Smooth muscle cell (in vitro differentiated cells): ENCODE results near the gene ADGRG6. TPM values are rescaled to one million over a fixed set of nuclear protein-coding genes. Genes with fewer than 3 reads are reported as not detected.
A peak's percentile ranks its signal among the peaks of the same experiment; 100 is the strongest.

ENCODE experiments used
- DNase-seq: peaks from one replicate; lab custom pipeline; 2025; ENCODE audit not compliant: unreplicated experiment; lab: John Stamatoyannopoulos, UW
- H2AFZ ChIP-seq: fragments of 200-600 bp; sonication (generic); 2 replicates; pipeline ENCODE4 v1.6.0; 2016; ENCODE audit warnings: antibody characterized with exemption, low read depth, mild to moderate bottlenecking
- H3F3A ChIP-seq: fragments of 200-600 bp; sonication (generic); 2 replicates; pipeline ENCODE4 v1.6.0; 2017; ENCODE audit warnings: antibody characterized with exemption, low read depth
- H3K27ac ChIP-seq: fragments of 200-600 bp; sonication (generic); 2 replicates; pipeline ENCODE4 v1.5.1; 2016; ENCODE audit warnings: low read depth, mild to moderate bottlenecking
- H3K27me3 ChIP-seq: fragments of 200-600 bp; sonication (generic); 2 replicates; pipeline ENCODE4 v1.6.1; 2016; ENCODE audit warnings: low read depth, mild to moderate bottlenecking
- H3K36me3 ChIP-seq: fragments of 200-600 bp; sonication (generic); 2 replicates; pipeline ENCODE4 v1.5.1; 2016; ENCODE audit warnings: low read depth
- H3K4me1 ChIP-seq: fragments of 200-600 bp; sonication (generic); 2 replicates; pipeline ENCODE4 v1.5.1; 2016; ENCODE audit warnings: low read depth
- H3K4me2 ChIP-seq: fragments of 200-600 bp; sonication (generic); 2 replicates; pipeline ENCODE4 v1.6.0; 2016; ENCODE audit warnings: mild to moderate bottlenecking
- H3K4me3 ChIP-seq: fragments of 200-600 bp; sonication (generic); 2 replicates; pipeline ENCODE4 v1.5.1; 2016; ENCODE audit warnings: mild to moderate bottlenecking
- H3K79me2 ChIP-seq: fragments of 200-600 bp; sonication (generic); 2 replicates; pipeline ENCODE4 v1.6.0; 2016; ENCODE audit warnings: low read depth, mild to moderate bottlenecking
- H3K9ac ChIP-seq: fragments of 200-600 bp; sonication (generic); 2 replicates; pipeline ENCODE4 v1.6.0; 2016; ENCODE audit warnings: low read depth
- H3K9me3 ChIP-seq: fragments of 200-600 bp; sonication (generic); replicated peaks from 2 replicates; pipeline ENCODE4 v1.5.1; 2016; ENCODE audit warnings: low read depth
- H4K20me1 ChIP-seq: fragments of 200-600 bp; sonication (generic); 2 replicates; pipeline ENCODE4 v1.6.0; 2016; ENCODE audit warnings: low read depth
- WGBS: methylation state at CpG from one replicate; pipeline ENCODE4 v1.1.7; 2016; ENCODE audit warnings: low lambda C conversion rate; 5-methylcytosine and 5-hydroxymethylcytosine counted together
- polyA plus RNA-seq: library from polyadenylated mRNA; unstranded; fragments of >200 nt; fragmentation: Nextera tagmentation; extraction: Ambion mirVana; gene quantifications from 2 replicates; pipeline ENCODE4 v1.2.1, GENCODE V29; 2016
- total RNA-seq: library from RNA; depleted of rRNA; stranded (reverse); fragments of >200 nt; gene quantifications from 2 replicates; pipeline ENCODE4 v1.2.3, GENCODE V29; 2014
- TF ChIP-seq, protein P1 (sequence below): fragments of 200-600 bp; sonication (generic); IDR thresholded peaks from 2 replicates; pipeline ENCODE4 v1.5.1; 2017; ENCODE audit warnings: borderline replicate concordance, mild to moderate bottlenecking, antibody characterized with exemption; ENCODE audit not compliant: insufficient read depth, poor library complexity, severe bottlenecking

The ADGRG6 gene
- total and polyA plus RNA-seq, 2 experiments from 2014 or later = 0.77 to 14.2 TPM

GRCh38 chr6:142336787-142337186 is 35.0 kb downstream of the ADGRG6 start:
- Histone ChIP-seq H3K4me1 (peaks cover under 1% of the 10 kb centered on the region), H3K79me2 (no peaks in the 10 kb centered on the region), H3F3A (no peaks in the 10 kb centered on the region), H3K27me3 (no peaks in the 10 kb centered on the region), H3K4me3 (no peak overlapping the region), H3K36me3 (no peaks in the 10 kb centered on the region), H3K9ac (no peak overlapping the region), H3K9me3 (no peaks in the 10 kb centered on the region), H3K4me2 (no peak overlapping the region), H3K27ac (no peak overlapping the region), H2AFZ (no peak overlapping the region), H4K20me1 (no peaks in the 10 kb centered on the region)
- TF ChIP-seq, protein P1, sequence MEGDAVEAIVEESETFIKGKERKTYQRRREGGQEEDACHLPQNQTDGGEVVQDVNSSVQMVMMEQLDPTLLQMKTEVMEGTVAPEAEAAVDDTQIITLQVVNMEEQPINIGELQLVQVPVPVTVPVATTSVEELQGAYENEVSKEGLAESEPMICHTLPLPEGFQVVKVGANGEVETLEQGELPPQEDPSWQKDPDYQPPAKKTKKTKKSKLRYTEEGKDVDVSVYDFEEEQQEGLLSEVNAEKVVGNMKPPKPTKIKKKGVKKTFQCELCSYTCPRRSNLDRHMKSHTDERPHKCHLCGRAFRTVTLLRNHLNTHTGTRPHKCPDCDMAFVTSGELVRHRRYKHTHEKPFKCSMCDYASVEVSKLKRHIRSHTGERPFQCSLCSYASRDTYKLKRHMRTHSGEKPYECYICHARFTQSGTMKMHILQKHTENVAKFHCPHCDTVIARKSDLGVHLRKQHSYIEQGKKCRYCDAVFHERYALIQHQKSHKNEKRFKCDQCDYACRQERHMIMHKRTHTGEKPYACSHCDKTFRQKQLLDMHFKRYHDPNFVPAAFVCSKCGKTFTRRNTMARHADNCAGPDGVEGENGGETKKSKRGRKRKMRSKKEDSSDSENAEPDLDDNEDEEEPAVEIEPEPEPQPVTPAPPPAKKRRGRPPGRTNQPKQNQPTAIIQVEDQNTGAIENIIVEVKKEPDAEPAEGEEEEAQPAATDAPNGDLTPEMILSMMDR = no peak
- 94% methylated on average over 3 of the region's 3 CpGs for WGBS
- no peak for DNase-seq

GRCh38 chr6:142339113-142339512 is 37.3 kb downstream of the ADGRG6 start:
- Histone ChIP-seq H3K36me3 (no peaks in the 10 kb centered on the region), H3K4me3 (no peak overlapping the region), H3K27ac (no peak overlapping the region), H2AFZ (no peak overlapping the region), H4K20me1 (no peaks in the 10 kb centered on the region), H3K9me3 (no peaks in the 10 kb centered on the region), H3K4me2 (no peak overlapping the region), H3K27me3 (no peaks in the 10 kb centered on the region), H3F3A (no peaks in the 10 kb centered on the region), H3K9ac (no peak overlapping the region), H3K79me2 (no peaks in the 10 kb centered on the region), H3K4me1 (no peaks in the 10 kb centered on the region)
- TF ChIP-seq, protein P1 = no peak
- 99% methylated on average over 2 of the region's 2 CpGs for WGBS
- no peak for DNase-seq

- WGBS = 84% methylated on average over 1 of the region's 1 CpG
- TF ChIP-seq, protein P1 = no peak
These were observed 38.3 kb downstream of the ADGRG6 start for GRCh38 chr6:142339968-142340658.

GRCh38 chr6:142341855-142342330 is 40.1 kb downstream of the ADGRG6 start:
- Histone ChIP-seq H3K9me3 (no peaks in the 10 kb centered on the region), H3F3A (no peaks in the 10 kb centered on the region), H2AFZ (no peak overlapping the region), H3K79me2 (no peaks in the 10 kb centered on the region), H3K4me2 (no peak overlapping the region), H3K36me3 (no peaks in the 10 kb centered on the region), H3K4me1 (no peaks in the 10 kb centered on the region), H3K9ac (no peak overlapping the region), H4K20me1 (no peaks in the 10 kb centered on the region), H3K27me3 (no peaks in the 10 kb centered on the region), H3K4me3 (no peak overlapping the region), H3K27ac (no peak overlapping the region)
- WGBS = 93% methylated on average over 2 of the region's 2 CpGs
- TF ChIP-seq, protein P1 = no peak
- no peak for DNase-seq

More at GRCh38 chr6:142339968-142340658, 38.3 kb downstream of the ADGRG6 start:
- H3F3A ChIP-seq = no peaks in the 10 kb centered on the region
- no peak overlapping the region for H3K9ac ChIP-seq
- no peak overlapping the region for H3K4me2 ChIP-seq
- H3K4me1 ChIP-seq = no peaks in the 10 kb centered on the region
- no peak for DNase-seq
- H3K36me3 ChIP-seq = no peaks in the 10 kb centered on the region
- H3K4me3 ChIP-seq = no peak overlapping the region
- H3K9me3 ChIP-seq = no peaks in the 10 kb centered on the region
- no peaks in the 10 kb centered on the region for H3K27me3 ChIP-seq
- peak overlapping the region; percentile 13 for H2AFZ ChIP-seq
- no peaks in the 10 kb centered on the region for H4K20me1 ChIP-seq
- H3K27ac ChIP-seq = no peak overlapping the region
- no peaks in the 10 kb centered on the region for H3K79me2 ChIP-seq
